Pancreas (tissue), 10 donors: Measurements from ENCODE around the gene SUPT20HL2. TPM values are rescaled to one million over a fixed set of nuclear protein-coding genes. Genes with fewer than 3 reads are reported as not detected.

Experiments used
- ATAC-seq, 4 donors: fragments of 200-7000 bp; cut with Tn5 transposase; one replicate each; pipeline versions ENCODE4 v1.8.0 to v1.9.1; 2020; ENCODE audit warnings: mild to moderate bottlenecking in 4 of 4, moderate library complexity in 4 of 4
- DNase-seq, 6 donors: peaks; one replicate each; pipeline ENCODE4 v3.0.0-alpha.2; 2020
- FAIRE-seq: peaks from 2 replicates; lab custom pipeline; 2012; peaks lifted over from hg19 to GRCh38; lab: Jason Lieb, UNC
- H3K27ac ChIP-seq, 4 donors: fragments of 200-600 bp; sonication (generic); 1 replicate in 3 of 4; 2 replicates in 1 of 4; pipeline versions ENCODE4 v1.5.0 to v1.8.0; 2020
- H3K27me3 ChIP-seq, 4 donors: fragments of 200-600 bp; one replicate each; pipeline ENCODE4 v1.8.0; 2021
- H3K36me3 ChIP-seq, 3 donors: fragments of 200-600 bp; sonication (generic) in 1 of 3; one replicate each; pipeline versions ENCODE4 v1.5.0 to v1.8.0; 2020 to 2021
- H3K4me1 ChIP-seq, 3 donors: fragments of 200-600 bp; one replicate each; pipeline ENCODE4 v1.8.0; 2021
- H3K4me3 ChIP-seq, 4 donors: fragments of 200-600 bp; sonication (generic) in 2 of 4; one replicate each; pipeline versions ENCODE4 v1.5.0 to v1.8.0; 2020 to 2021
- H3K9me3 ChIP-seq, 4 donors: fragments of 200-600 bp; one replicate each; pipeline ENCODE4 v1.8.0; 2021
- WGBS, 2 donors: extraction: QIAGEN DNeasy Blood & Tissue Kit; methylation state at CpG; one replicate each; pipeline ENCODE4 v1.1.7; 2013; 5-methylcytosine and 5-hydroxymethylcytosine counted together
- intact Hi-C, 3 donors: fragments of 100-400 bp; cut with DNase I; formaldehyde crosslinking; loops; one replicate each; pipeline versions ENCODE4 v1.11.1 to v1.14.2; 2022
- polyA plus RNA-seq, 2 donors: library from polyadenylated mRNA; stranded (reverse); fragments of 200-250 nt; gene quantifications; one replicate each; pipeline ENCODE4 v1.2.3, GENCODE V29; 2013
- total RNA-seq, 6 donors: library from RNA; stranded (reverse); fragmentation: NEBNext Ultra II Directional in 4 of 6; extraction: Animal tissue kit (Norgen Biotek cat#: 25700) in 4 of 6; gene quantifications; one replicate each; pipeline versions ENCODE4 v1.2.1 to v1.2.4, GENCODE V29; 2021 to 2023
- TF ChIP-seq, protein P1 (sequence below), 4 donors: fragments of 200-600 bp; sonication (generic) in 3 of 4; IDR thresholded peaks; one replicate each; pipeline versions ENCODE4 v1.5.0 to v1.8.0; 2021; ENCODE audit warnings: antibody characterized with exemption in 4 of 4
- donor health status: healthy with polysubstance abuse.
- donor health status: DM: no; HTN: no; CAD: no; lungs with moderate emphysema.
- donor health status: DM: no; HTN: no; CAD: no.
- donor health status: control.
- donor health status: control.
- donor health status: Bipolar disorder and iron deficiency.
- donor health status: DM: yes; HTN: yes; CAD: no.
- donor health status: DM: no; HTN: no; CAD: no.
- donor health status: DM: no; HTN: no; CAD: no.
- donor health status: DM: yes; HTN: yes; CAD: no.

Gene SUPT20HL2
- total and polyA plus RNA-seq, 8 donors, result not detected

DNA sequence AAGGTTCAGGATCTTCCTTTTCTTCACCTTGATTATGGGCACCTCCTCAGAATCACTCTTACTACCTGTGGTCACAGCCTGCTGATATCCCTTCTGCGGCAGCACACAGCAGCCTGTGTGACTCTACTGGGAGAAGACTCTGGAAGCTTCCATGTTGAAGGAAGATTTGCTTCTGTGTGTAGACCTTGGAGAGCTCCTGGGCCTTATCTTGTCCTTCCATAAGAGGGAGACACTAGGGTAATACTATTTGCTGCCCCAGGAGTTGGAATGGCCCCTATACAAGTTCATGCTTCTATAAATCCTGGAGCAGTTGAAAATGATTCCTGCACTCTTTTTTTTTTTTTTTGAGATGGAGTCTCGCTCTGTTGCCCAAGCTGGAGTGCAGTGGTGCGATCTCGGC is 36.3 kb upstream of the SUPT20HL2 start:
- Histone ChIP-seq H3K9me3 (no peaks in the 10 kb centered on the region), H3K36me3 (no peaks in the 10 kb centered on the region), H3K27me3 (peaks cover 0 to 2% (median 0%) of the 10 kb centered on the region in 4 donors), H3K4me3 (no peak overlapping the region), H3K4me1 (no peaks in the 10 kb centered on the region), H3K27ac (no peak overlapping the region)
- FAIRE-seq (no peak), DNase-seq (no peak), ATAC-seq (no peak)
- intact Hi-C loops, result no loop called here
- TF ChIP-seq, protein P1, sequence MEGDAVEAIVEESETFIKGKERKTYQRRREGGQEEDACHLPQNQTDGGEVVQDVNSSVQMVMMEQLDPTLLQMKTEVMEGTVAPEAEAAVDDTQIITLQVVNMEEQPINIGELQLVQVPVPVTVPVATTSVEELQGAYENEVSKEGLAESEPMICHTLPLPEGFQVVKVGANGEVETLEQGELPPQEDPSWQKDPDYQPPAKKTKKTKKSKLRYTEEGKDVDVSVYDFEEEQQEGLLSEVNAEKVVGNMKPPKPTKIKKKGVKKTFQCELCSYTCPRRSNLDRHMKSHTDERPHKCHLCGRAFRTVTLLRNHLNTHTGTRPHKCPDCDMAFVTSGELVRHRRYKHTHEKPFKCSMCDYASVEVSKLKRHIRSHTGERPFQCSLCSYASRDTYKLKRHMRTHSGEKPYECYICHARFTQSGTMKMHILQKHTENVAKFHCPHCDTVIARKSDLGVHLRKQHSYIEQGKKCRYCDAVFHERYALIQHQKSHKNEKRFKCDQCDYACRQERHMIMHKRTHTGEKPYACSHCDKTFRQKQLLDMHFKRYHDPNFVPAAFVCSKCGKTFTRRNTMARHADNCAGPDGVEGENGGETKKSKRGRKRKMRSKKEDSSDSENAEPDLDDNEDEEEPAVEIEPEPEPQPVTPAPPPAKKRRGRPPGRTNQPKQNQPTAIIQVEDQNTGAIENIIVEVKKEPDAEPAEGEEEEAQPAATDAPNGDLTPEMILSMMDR (IDR thresholded peaks at IDR 0.05), result no peak
- 92 to 96% methylated on average over 4 of the region's 4 CpGs for WGBS, 2 donors

DNA sequence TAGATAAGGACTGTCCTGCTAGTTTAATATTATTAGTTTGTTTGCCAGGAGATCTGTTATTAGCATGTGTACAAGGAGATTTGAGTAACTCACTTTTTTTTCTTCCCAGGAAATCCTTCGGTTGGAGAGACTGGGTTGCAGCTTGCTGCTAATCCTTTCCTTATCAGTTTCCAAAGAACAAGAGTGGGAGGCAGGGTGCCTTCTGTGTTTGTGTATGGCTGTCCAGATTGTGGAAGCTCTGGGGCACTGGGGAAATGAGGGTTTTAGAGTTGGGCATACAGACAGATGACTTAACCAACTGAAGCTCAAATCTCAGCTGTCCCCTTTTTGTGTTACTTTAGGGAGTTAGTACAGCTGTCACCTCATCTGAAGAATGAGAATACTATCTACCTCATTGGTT is 34.0 kb upstream of the SUPT20HL2 start:
- DNase-seq (no peak), FAIRE-seq (no peak), ATAC-seq (no peak)
- Histone ChIP-seq H3K27me3 (peaks cover 0 to 2% (median 0%) of the 10 kb centered on the region in 4 donors), H3K9me3 (no peaks in the 10 kb centered on the region), H3K27ac (no peak overlapping the region), H3K4me3 (no peak overlapping the region), H3K36me3 (no peaks in the 10 kb centered on the region), H3K4me1 (no peaks in the 10 kb centered on the region)
- intact Hi-C loops, result no loop called here
- TF ChIP-seq, protein P1 (IDR thresholded peaks at IDR 0.05), result no peak
- 8 to 9% methylated on average over 1 of the region's 1 CpG for WGBS, 2 donors

GRCh38 chrX:24343719-24344118 is 29.9 kb upstream of the SUPT20HL2 start:
- no peaks in the 10 kb centered on the region for H3K9me3 ChIP-seq
- DNase-seq (no peak), FAIRE-seq (no peak), ATAC-seq (no peak)
- TF ChIP-seq, protein P1 (IDR thresholded peaks at IDR 0.05), result no peak
- no peaks in the 10 kb centered on the region for H3K36me3 ChIP-seq
- WGBS, 2 donors, result 74 to 82% methylated on average over 9 of the region's 9 CpGs
- H3K27me3 ChIP-seq, result no peaks in the 10 kb centered on the region
- H3K4me1 ChIP-seq, result no peaks in the 10 kb centered on the region
- H3K27ac ChIP-seq, result no peak overlapping the region
- no peak overlapping the region for H3K4me3 ChIP-seq
- intact Hi-C loops, result no loop called here

DNA sequence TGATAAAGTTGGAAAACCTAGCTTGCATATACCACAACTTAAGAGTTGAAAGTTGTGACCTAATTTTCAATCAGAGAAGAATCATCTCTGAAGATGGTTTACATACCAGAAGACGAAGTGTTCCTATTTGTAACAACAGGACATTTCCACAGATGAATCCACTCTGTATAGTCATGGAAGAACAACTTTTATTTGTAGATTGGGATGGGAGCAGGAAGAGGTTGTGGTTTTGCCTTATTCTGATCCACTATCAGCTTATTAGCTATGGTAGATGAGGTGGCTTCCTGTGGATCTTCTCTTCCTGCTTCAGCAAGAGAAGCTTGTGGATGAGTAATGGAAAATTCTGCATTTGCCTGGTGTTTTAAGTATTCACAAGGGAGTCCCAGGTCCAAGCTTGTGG is 27.9 kb upstream of the SUPT20HL2 start:
- no peak for ATAC-seq
- DNase-seq, result no peak
- WGBS, 2 donors, result 59 to 73% methylated on average over 1 of the region's 1 CpG
- Histone ChIP-seq H3K4me3 (no peak overlapping the region), H3K27ac (no peak overlapping the region), H3K27me3 (no peaks in the 10 kb centered on the region), H3K36me3 (no peaks in the 10 kb centered on the region), H3K4me1 (no peaks in the 10 kb centered on the region), H3K9me3 (no peaks in the 10 kb centered on the region)
- TF ChIP-seq, protein P1 (IDR thresholded peaks at IDR 0.05), result no peak
- FAIRE-seq, result no peak
- intact Hi-C loops, result no loop called here

GRCh38 chrX:24340501-24340900 is 26.6 kb upstream of the SUPT20HL2 start:
- Histone ChIP-seq H3K9me3 (no peaks in the 10 kb centered on the region), H3K4me3 (no peak overlapping the region), H3K4me1 (no peaks in the 10 kb centered on the region), H3K36me3 (no peaks in the 10 kb centered on the region), H3K27me3 (peaks cover 0 to 2% (median 0%) of the 10 kb centered on the region in 4 donors), H3K27ac (no peak overlapping the region)
- TF ChIP-seq, protein P1 (IDR thresholded peaks at IDR 0.05), result no peak
- no peak for FAIRE-seq
- no peak for DNase-seq
- ATAC-seq, result no peak
- intact Hi-C loops, result no loop called here
- WGBS, 2 donors, result 65 to 85% methylated on average over 2 of the region's 2 CpGs
